ENCODE data around the gene POU3F3.

DNA sequence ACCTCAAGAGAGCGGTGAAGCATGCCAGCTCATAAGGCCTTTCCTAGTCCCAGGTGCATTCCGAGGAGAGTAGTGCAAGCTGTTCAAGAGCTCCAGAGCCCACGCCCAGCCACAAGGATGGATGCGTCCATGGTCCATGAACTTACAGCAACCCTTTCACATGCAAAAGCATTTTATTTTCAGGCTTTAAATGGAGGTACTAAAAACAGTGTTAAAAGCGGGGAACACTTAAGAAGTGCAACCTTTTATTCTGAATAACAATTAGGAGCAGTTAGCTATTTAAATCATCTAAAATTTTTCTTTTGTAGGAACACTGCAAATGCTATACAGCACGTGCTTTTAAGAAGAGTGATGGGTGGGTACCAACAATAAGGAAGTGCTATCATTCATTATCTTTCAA is 33.8 kb downstream of the POU3F3 start:
- TF ChIP-seq, protein P1, sequence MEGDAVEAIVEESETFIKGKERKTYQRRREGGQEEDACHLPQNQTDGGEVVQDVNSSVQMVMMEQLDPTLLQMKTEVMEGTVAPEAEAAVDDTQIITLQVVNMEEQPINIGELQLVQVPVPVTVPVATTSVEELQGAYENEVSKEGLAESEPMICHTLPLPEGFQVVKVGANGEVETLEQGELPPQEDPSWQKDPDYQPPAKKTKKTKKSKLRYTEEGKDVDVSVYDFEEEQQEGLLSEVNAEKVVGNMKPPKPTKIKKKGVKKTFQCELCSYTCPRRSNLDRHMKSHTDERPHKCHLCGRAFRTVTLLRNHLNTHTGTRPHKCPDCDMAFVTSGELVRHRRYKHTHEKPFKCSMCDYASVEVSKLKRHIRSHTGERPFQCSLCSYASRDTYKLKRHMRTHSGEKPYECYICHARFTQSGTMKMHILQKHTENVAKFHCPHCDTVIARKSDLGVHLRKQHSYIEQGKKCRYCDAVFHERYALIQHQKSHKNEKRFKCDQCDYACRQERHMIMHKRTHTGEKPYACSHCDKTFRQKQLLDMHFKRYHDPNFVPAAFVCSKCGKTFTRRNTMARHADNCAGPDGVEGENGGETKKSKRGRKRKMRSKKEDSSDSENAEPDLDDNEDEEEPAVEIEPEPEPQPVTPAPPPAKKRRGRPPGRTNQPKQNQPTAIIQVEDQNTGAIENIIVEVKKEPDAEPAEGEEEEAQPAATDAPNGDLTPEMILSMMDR (conservative IDR thresholded peaks at IDR 0.05; ENCODE audit: low read length): no peak
- no peak for TF ChIP-seq EZH2phosphoT487 (IDR thresholded peaks at IDR 0.05; ENCODE audit: borderline replicate concordance)
